D341Med (cell line): ENCODE data around the gene MAGEL2.
"Not testable (repeated sequence)": the region's sequence is repeated elsewhere in the genome, so short reads cannot be mapped to it uniquely, and the experiment has no call there.

ENCODE experiments used
- DNase-seq: peaks from one replicate; pipeline ENCODE4 v3.0.0; 2012; ENCODE audit warnings: low spot score

Gene MAGEL2

DNA sequence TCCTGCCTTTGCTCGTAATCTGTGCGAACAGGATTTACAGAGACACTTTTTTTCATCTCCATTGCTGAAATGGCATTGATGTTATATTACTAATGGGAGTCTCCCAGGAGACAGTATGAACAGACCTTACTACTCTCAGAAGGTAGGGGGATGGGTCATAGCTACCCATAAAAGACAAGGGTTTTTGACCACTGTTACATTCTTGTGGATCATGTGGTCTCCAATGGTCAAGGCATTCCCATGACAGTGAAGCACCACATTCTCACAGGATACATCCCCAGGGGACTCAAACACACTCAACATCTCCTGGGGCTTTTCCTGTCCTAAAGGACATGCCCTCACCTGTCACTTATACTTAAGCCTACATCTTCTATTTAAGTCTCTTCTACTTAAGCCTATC, 41.4 kb downstream of the MAGEL2 start:
- no peak for DNase-seq

DNA sequence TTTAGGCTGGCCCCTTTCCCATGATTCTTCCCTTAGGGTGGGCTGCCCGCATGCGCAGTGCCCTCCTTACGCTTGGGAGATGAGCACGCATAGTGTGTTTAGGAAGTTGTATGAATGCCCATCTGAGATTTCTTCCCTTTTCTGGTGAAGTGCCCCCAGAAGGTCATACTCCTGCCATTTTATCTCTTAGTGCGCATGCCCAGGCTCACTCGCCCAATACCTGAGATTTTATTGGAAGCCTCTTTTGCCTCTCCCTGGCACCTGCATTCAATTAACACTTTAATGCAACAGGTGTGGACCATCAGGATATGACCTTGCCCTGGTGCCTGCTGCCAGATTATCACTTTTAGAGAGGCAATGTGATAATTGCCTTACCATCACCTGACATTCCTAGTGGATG, 45.5 kb downstream of the MAGEL2 start:
- no peak for DNase-seq

DNA sequence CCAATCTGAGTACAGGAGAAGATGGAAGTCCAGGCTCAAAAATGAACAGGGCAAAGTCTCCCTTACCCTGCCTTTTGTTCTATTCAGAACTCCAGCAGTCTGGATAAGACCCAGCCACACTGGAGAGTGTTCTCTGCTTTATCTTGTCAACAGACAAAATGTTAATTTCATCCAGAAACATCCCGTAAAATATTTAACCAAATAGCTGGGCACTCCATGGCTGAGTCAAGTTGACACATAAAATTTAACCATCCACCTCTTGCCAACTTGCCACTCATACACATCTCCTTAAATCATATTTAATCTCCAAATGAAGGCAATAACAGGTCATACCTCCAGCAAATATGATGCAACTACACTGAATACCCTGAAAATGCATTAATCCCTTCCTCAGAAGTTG, 48.6 kb downstream of the MAGEL2 start:
- no peak for DNase-seq

DNA sequence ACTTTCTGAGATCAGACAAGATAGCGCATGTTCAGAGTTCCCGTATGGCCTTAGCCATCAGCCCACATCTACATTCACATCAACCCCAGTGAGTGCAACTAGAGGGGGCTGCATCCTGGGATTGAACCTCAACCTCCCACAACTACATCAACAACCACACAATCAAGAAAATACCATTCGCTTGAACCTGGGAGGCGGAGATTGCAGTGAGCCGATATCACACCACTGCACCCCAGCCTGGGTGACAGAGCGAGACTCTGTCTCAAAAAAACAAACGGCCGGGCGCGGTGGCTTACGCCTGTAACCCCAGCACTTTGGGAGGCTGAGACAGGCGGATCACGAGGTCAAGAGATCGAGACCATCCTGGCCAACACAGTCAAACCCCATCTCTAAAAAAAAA, 50.4 kb downstream of the MAGEL2 start:
- DNase-seq = not testable (repeated sequence)

DNA sequence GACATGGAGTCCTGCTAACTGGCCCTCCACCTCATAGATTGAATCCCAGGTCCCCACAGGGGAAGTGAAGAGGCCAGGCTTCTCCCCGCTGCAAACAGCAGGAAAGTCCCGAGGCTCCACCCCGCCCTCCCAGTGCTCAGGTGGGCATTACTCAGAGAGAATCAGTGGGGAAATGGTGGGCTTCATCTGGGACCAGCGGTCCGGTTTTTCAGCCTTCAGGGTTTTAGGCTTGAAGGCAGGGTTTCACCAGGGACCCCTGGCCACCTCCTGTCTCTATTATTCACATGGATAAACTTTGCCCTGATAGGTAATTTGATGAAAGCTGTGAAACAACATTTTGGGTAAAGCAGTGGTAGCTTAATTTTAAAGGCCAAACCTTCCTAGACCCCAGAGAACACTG, 50.9 kb downstream of the MAGEL2 start:
- DNase-seq = no peak

- no peak for DNase-seq
These were observed 52.3 kb downstream of the MAGEL2 start for GRCh38 chr15:23595368-23595767.

GRCh38 chr15:23594252-23594770, 53.4 kb downstream of the MAGEL2 start:
- DNase-seq = no peak
